Measurements from ENCODE around the gene MCM5. TPM values are rescaled to one million over a fixed set of nuclear protein-coding genes. Genes with fewer than 3 reads are reported as not detected.

The MCM5 gene
- polyA plus RNA-seq, 3 donors, result 23.4 to 39.8 (median 25.5) TPM

DNA sequence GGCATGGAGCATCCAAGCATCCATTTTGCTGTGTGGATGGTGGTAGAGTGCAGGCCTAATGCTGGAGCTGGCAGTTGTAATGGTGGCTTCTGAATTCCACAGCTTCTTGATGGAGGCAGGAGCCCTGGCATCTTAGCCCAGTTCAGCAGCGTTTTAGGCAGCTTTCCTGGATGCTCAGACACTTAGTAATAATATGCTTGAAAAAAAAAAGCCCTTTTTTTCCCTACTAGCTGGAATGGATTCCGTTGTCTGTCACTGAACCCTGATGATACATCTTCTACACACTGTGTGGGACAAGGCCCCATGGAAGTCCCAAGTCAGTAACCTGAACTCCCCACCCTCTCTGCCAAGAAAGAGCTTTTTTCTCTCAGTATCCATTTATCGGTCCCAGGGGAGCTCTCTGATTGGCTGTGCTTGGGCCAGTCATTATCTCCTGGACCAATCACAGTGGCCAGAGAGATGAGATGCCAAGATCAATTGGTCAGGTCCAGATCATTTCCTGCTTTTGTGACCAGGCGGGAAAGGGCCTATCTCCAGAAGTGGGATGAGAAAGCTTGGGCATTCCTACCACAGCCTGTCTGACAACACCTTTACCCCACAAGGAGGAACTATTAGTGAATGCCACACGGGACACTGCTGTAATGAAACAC is 34.2 kb downstream of the MCM5 start:
- Histone ChIP-seq H3K4me2 (replicated peaks; ENCODE audit: extremely low read depth, low read length, poor library complexity, severe bottlenecking) (no peak overlapping the region), H2AFZ (ENCODE audit: insufficient read depth, low read depth, low read length, poor library complexity, severe bottlenecking) (no peak overlapping the region), H3K4me3 (replicated peaks in 1 of 3; ENCODE audit: low read depth in 2 of 3, low read length in 3 of 3) (no peak overlapping the region), H3K36me3 (replicated peaks in 1 of 2; ENCODE audit: control insufficient read depth in 1 of 2, insufficient read depth in 2 of 2, low read length in 2 of 2) (peaks cover 15 to 49% of the 10 kb centered on the region in 2 donors), H3K27me3 (ENCODE audit: control insufficient read depth in 2 of 2, insufficient read depth in 2 of 2, low read length in 2 of 2) (no peaks in the 10 kb centered on the region), H3K9me3 (replicated peaks in 1 of 2; ENCODE audit: control insufficient read depth in 1 of 2, insufficient read depth in 1 of 2, low read length in 2 of 2) (peaks cover 13 to 19% of the 10 kb centered on the region in 2 donors), H3K4me1 (ENCODE audit: control insufficient read depth in 1 of 2, insufficient read depth in 2 of 2, low read length in 2 of 2) (no peaks in the 10 kb centered on the region), H3K79me2 (ENCODE audit: insufficient read depth, low read length) (no peaks in the 10 kb centered on the region), H4K20me1 (ENCODE audit: insufficient read depth, low read length) (no peaks in the 10 kb centered on the region), H3K9ac (ENCODE audit: insufficient read depth, low read length, poor library complexity, severe bottlenecking) (no peak overlapping the region), H3K27ac (ENCODE audit: low read depth in 1 of 2, low read length in 2 of 2) (no peak overlapping the region)
- Mint-ChIP-seq H3K36me3 (peaks cover 47 to 69% of the 10 kb centered on the region in 2 donors), H3K9me3 (peaks cover 7 to 13% (median 11%) of the 10 kb centered on the region in 7 donors), H3K27me3 (ENCODE audit: low read depth in 3 of 3) (peaks cover 0 to 2% (median 0%) of the 10 kb centered on the region in 3 donors), H3K27ac (peak overlapping the region in 4 of 7 donors; percentile 38 to 61 (median 56)), H3K4me1 (no peaks in the 10 kb centered on the region), H3K4me3 (no peak overlapping the region)
- TF ChIP-seq, protein P1, sequence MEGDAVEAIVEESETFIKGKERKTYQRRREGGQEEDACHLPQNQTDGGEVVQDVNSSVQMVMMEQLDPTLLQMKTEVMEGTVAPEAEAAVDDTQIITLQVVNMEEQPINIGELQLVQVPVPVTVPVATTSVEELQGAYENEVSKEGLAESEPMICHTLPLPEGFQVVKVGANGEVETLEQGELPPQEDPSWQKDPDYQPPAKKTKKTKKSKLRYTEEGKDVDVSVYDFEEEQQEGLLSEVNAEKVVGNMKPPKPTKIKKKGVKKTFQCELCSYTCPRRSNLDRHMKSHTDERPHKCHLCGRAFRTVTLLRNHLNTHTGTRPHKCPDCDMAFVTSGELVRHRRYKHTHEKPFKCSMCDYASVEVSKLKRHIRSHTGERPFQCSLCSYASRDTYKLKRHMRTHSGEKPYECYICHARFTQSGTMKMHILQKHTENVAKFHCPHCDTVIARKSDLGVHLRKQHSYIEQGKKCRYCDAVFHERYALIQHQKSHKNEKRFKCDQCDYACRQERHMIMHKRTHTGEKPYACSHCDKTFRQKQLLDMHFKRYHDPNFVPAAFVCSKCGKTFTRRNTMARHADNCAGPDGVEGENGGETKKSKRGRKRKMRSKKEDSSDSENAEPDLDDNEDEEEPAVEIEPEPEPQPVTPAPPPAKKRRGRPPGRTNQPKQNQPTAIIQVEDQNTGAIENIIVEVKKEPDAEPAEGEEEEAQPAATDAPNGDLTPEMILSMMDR (IDR thresholded peaks at IDR 0.05), result no peak
- intact Hi-C loops (cut with micrococcal nuclease), result loop anchor here (5.0 to 10.0 kb wide), 3 partner anchors 148 to 191 kb away; no protein-coding TSS in a partner anchor
- no peak for DNase-seq
- WGBS (ENCODE audit: insufficient coverage), result 100% methylated on average over 2 of the region's 5 CpGs

DNA sequence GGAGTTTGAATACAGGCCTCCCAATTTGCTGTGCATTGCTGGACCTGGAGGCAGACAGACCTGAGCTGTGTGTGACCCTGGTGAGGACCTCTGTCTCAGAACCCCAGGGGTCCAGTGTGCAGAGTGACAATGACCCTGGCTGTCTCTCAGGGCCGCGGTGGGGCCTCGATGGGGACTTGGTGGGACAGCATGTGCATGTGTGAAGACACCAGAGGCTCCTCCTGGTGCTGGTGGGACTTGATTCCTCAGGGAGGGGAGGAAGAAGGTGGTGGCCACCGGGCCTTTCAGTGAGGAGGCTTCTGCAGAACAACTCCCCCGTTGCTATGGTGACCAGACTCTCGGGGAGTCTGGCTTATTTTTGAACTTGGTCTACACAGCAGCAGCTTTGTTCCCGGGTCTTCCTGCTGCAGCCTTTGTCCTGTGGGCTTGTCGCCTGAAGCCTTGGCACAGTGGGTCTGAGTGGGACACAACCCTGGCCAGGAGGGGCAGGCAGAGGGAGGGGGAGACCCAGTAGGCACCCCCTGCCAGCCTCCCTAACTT is 35.3 kb downstream of the MCM5 start:
- Mint-ChIP-seq H3K4me3 (no peak overlapping the region), H3K27me3 (ENCODE audit: low read depth in 3 of 3) (peaks cover 0 to 2% (median 0%) of the 10 kb centered on the region in 3 donors), H3K36me3 (peaks cover 46 to 62% of the 10 kb centered on the region in 2 donors), H3K9me3 (peaks cover 7 to 13% (median 9%) of the 10 kb centered on the region in 7 donors), H3K4me1 (no peaks in the 10 kb centered on the region), H3K27ac (peak overlapping the region in 4 of 7 donors; percentile 10 to 26 (median 16))
- 86% methylated on average over 6 of the region's 8 CpGs for WGBS (ENCODE audit: insufficient coverage)
- H3K79me2 ChIP-seq (ENCODE audit: insufficient read depth, low read length), result no peaks in the 10 kb centered on the region
- TF ChIP-seq, protein P1 (IDR thresholded peaks at IDR 0.05), result no peak
- no peaks in the 10 kb centered on the region for H3K27me3 ChIP-seq (ENCODE audit: control insufficient read depth in 2 of 2, insufficient read depth in 2 of 2, low read length in 2 of 2)
- H3K36me3 ChIP-seq (replicated peaks in 1 of 2; ENCODE audit: control insufficient read depth in 1 of 2, insufficient read depth in 2 of 2, low read length in 2 of 2), result peaks cover 15 to 44% of the 10 kb centered on the region in 2 donors
- no peak for DNase-seq
- H3K4me3 ChIP-seq (replicated peaks in 1 of 3; ENCODE audit: low read depth in 2 of 3, low read length in 3 of 3), result no peak overlapping the region
- intact Hi-C loops (cut with micrococcal nuclease), result loop anchor here in 1 of 2 donors (10.0 kb wide), 1 partner anchor 190 kb away; no protein-coding TSS in a partner anchor
- H3K4me1 ChIP-seq (ENCODE audit: control insufficient read depth in 1 of 2, insufficient read depth in 2 of 2, low read length in 2 of 2), result no peaks in the 10 kb centered on the region
- H3K4me2 ChIP-seq (replicated peaks; ENCODE audit: extremely low read depth, low read length, poor library complexity, severe bottlenecking), result no peak overlapping the region
- H4K20me1 ChIP-seq (ENCODE audit: insufficient read depth, low read length), result no peaks in the 10 kb centered on the region
- H3K9me3 ChIP-seq (replicated peaks in 1 of 2; ENCODE audit: control insufficient read depth in 1 of 2, insufficient read depth in 1 of 2, low read length in 2 of 2), result peaks cover 13 to 19% of the 10 kb centered on the region in 2 donors
- no peak overlapping the region for H2AFZ ChIP-seq (ENCODE audit: insufficient read depth, low read depth, low read length, poor library complexity, severe bottlenecking)
- H3K27ac ChIP-seq (ENCODE audit: low read depth in 1 of 2, low read length in 2 of 2), result no peak overlapping the region
- H3K9ac ChIP-seq (ENCODE audit: insufficient read depth, low read length, poor library complexity, severe bottlenecking), result no peak overlapping the region
